Measurements from ENCODE around the gene MRPL44. TPM values are rescaled to one million over a fixed set of nuclear protein-coding genes. Genes with fewer than 3 reads are reported as not detected.
A peak's percentile ranks its signal among the peaks of the same experiment; 100 is the strongest.

MRPL44 gene
- total and polyA plus RNA-seq, 2 donors (not counting 1 experiment from before 2014, with no cell fraction given) = 27.4 to 34.0 TPM

DNA sequence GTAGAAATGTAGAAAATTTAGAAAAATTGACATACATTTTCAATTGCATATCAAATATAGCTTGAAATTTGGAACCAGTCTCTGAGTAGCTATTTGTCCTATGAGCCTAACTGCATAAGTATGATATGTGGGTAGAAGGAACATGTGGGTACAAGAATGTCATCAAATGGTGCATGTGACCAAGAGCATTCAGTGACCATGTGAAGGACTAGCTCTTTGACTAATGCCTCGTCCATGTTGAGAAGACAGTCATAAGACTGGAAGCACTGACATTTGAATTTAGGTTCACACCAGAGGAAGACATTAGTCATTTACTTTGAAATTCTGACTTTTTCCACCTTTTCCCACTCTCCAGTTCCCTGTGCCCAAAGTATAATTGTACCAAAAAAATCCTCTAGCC, 12.6 kb downstream of the MRPL44 start:
- Histone ChIP-seq H3K27me3 (ENCODE audit: control insufficient read depth, insufficient read depth, low read length) (no peaks in the 10 kb centered on the region), H3K79me2 (ENCODE audit: control insufficient read depth, insufficient read depth, low read length) (no peaks in the 10 kb centered on the region), H3K9me3 (ENCODE audit: control insufficient read depth, insufficient read depth, low read depth, low read length) (no peaks in the 10 kb centered on the region), H3K4me1 (ENCODE audit: control insufficient read depth, extremely low read depth, insufficient read depth, low read length) (no peaks in the 10 kb centered on the region), H3K9ac (ENCODE audit: insufficient read depth, low read length) (no peak overlapping the region), H3K36me3 (ENCODE audit: control insufficient read depth, insufficient read depth, low read length) (peaks cover 2% of the 10 kb centered on the region), H4K20me1 (ENCODE audit: control insufficient read depth, extremely low read depth, insufficient read depth, low read length) (no peaks in the 10 kb centered on the region), H3K27ac (ENCODE audit: insufficient read depth, low read length) (no peak overlapping the region), H2AFZ (ENCODE audit: low read length) (no peak overlapping the region), H3K4me3 (replicated peaks in 1 of 4; ENCODE audit: control extremely low read depth in 1 of 4, insufficient read depth in 1 of 4, low read depth in 3 of 4, low read length in 4 of 4) (no peak overlapping the region), H3K4me2 (ENCODE audit: extremely low read depth, insufficient read depth, low read length) (no peak overlapping the region)
- DNase-seq (ENCODE audit: low read depth in 2 of 2) = peak in 1 of 2 donors; percentile 32
- TF ChIP-seq, protein P1, sequence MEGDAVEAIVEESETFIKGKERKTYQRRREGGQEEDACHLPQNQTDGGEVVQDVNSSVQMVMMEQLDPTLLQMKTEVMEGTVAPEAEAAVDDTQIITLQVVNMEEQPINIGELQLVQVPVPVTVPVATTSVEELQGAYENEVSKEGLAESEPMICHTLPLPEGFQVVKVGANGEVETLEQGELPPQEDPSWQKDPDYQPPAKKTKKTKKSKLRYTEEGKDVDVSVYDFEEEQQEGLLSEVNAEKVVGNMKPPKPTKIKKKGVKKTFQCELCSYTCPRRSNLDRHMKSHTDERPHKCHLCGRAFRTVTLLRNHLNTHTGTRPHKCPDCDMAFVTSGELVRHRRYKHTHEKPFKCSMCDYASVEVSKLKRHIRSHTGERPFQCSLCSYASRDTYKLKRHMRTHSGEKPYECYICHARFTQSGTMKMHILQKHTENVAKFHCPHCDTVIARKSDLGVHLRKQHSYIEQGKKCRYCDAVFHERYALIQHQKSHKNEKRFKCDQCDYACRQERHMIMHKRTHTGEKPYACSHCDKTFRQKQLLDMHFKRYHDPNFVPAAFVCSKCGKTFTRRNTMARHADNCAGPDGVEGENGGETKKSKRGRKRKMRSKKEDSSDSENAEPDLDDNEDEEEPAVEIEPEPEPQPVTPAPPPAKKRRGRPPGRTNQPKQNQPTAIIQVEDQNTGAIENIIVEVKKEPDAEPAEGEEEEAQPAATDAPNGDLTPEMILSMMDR (conservative IDR thresholded peaks at IDR 0.05 in 1 of 2, IDR thresholded peaks at IDR 0.05 in 1 of 2; ENCODE audit: low read depth in 1 of 2, low read length in 2 of 2) = no peak

DNA sequence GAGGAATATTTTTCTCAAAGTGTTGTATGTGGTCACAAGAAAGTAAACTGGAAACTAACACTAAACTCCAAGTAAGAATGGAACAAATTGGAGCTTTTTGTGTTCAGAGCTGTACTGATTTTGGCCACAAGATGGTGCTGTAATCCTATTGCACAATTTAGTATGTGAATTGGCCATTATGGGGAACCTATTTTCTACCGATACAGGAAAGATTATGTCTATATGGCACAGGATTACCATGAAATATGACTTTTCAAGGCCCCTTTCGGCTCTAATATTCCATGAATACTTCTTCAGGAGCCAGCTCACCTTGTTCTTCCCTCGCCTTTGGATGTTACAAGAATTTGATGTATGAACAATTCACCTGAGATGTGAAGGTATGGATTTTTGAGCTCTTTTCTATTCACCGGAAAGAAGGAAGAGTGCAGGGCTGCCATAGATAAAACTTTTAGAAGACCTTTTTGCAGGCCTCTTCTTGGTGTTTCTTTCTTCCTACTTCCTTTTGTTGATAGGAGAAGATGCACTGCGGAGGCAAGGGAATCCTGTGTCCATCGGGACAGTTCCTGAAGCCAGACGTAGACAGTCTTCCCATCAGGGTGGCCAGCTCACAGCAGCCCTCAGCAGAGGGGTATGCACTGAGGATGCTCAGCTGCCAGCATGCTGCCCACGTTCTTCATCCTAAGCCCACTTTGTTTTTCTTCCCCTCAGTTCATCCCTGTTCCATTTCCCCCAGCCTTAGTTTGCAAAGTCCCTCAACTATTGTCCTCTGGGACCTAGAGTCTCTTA, 13.3 kb downstream of the MRPL44 start:
- TF ChIP-seq, protein P1 (conservative IDR thresholded peaks at IDR 0.05 in 1 of 2, IDR thresholded peaks at IDR 0.05 in 1 of 2; ENCODE audit: low read depth in 1 of 2, low read length in 2 of 2) = peak; percentile 79 to 86
- no peak for TF ChIP-seq EZH2 (IDR thresholded peaks at IDR 0.05; ENCODE audit: low read length, missing control alignments)
- Histone ChIP-seq H3K79me2 (ENCODE audit: control insufficient read depth, insufficient read depth, low read length) (no peaks in the 10 kb centered on the region), H3K27me3 (ENCODE audit: control insufficient read depth, insufficient read depth, low read length) (no peaks in the 10 kb centered on the region), H3K4me1 (ENCODE audit: control insufficient read depth, extremely low read depth, insufficient read depth, low read length) (no peaks in the 10 kb centered on the region), H4K20me1 (ENCODE audit: control insufficient read depth, extremely low read depth, insufficient read depth, low read length) (no peaks in the 10 kb centered on the region), H2AFZ (ENCODE audit: low read length) (no peak overlapping the region), H3K4me2 (ENCODE audit: extremely low read depth, insufficient read depth, low read length) (no peak overlapping the region), H3K9me3 (ENCODE audit: control insufficient read depth, insufficient read depth, low read depth, low read length) (no peaks in the 10 kb centered on the region), H3K4me3 (replicated peaks in 1 of 4; ENCODE audit: control extremely low read depth in 1 of 4, insufficient read depth in 1 of 4, low read depth in 3 of 4, low read length in 4 of 4) (no peak overlapping the region), H3K9ac (ENCODE audit: insufficient read depth, low read length) (no peak overlapping the region), H3K27ac (ENCODE audit: insufficient read depth, low read length) (no peak overlapping the region), H3K36me3 (ENCODE audit: control insufficient read depth, insufficient read depth, low read length) (peaks cover 2% of the 10 kb centered on the region)
- DNase-seq (ENCODE audit: low read depth in 2 of 2) = peak; percentile 45 to 74

DNA sequence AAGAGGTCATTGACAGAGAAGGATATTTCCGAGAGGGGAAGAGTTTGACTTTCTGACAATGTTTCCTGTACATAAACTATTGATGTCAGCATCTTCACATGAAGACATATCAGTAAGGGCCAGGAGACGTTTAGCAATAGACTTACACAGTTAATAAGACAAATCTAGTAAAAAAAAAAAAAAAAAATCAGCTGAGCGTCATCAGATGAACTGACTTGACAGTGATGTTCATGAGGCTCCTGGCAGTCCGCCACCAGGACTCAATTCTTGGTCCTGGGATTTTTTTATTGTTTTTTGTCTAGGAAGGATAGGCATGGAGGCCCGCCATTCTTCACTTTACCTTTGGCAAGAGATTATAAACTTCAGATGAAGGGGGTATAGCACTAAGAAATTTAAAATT, 14.5 kb downstream of the MRPL44 start:
- H3K9me3 ChIP-seq (ENCODE audit: control insufficient read depth, insufficient read depth, low read depth, low read length) = no peaks in the 10 kb centered on the region
- DNase-seq (ENCODE audit: low read depth in 2 of 2) = no peak
- no peak overlapping the region for H3K27ac ChIP-seq (ENCODE audit: insufficient read depth, low read length)
- no peak overlapping the region for H2AFZ ChIP-seq (ENCODE audit: low read length)
- H3K79me2 ChIP-seq (ENCODE audit: control insufficient read depth, insufficient read depth, low read length) = no peaks in the 10 kb centered on the region
- no peaks in the 10 kb centered on the region for H4K20me1 ChIP-seq (ENCODE audit: control insufficient read depth, extremely low read depth, insufficient read depth, low read length)
- no peak overlapping the region for H3K4me2 ChIP-seq (ENCODE audit: extremely low read depth, insufficient read depth, low read length)
- no peaks in the 10 kb centered on the region for H3K27me3 ChIP-seq (ENCODE audit: control insufficient read depth, insufficient read depth, low read length)
- no peaks in the 10 kb centered on the region for H3K4me1 ChIP-seq (ENCODE audit: control insufficient read depth, extremely low read depth, insufficient read depth, low read length)
- H3K9ac ChIP-seq (ENCODE audit: insufficient read depth, low read length) = no peak overlapping the region
- TF ChIP-seq EZH2 (IDR thresholded peaks at IDR 0.05; ENCODE audit: low read length, missing control alignments) = no peak
- TF ChIP-seq, protein P1 (conservative IDR thresholded peaks at IDR 0.05 in 1 of 2, IDR thresholded peaks at IDR 0.05 in 1 of 2; ENCODE audit: low read depth in 1 of 2, low read length in 2 of 2) = no peak
- no peak overlapping the region for H3K4me3 ChIP-seq (replicated peaks in 1 of 4; ENCODE audit: control extremely low read depth in 1 of 4, insufficient read depth in 1 of 4, low read depth in 3 of 4, low read length in 4 of 4)
- H3K36me3 ChIP-seq (ENCODE audit: control insufficient read depth, insufficient read depth, low read length) = no peaks in the 10 kb centered on the region
